Heart left ventricle (tissue), 13 donors: ENCODE data around the gene SH3RF3.

Experiments used
- POLR2A ChIP-seq, 2 donors: fragments of 450-650 bp; IDR thresholded peaks; one replicate each; pipeline ENCODE4 v1.6.1; 2017; ENCODE audit warnings: antibody characterized with exemption in 2 of 2, mild to moderate bottlenecking in 2 of 2, moderate library complexity in 2 of 2
- TF ChIP-seq, protein P1 (sequence below), 12 donors: fragments of 200-600 bp; sonication (generic) in 4 of 12; IDR thresholded peaks; one replicate each; pipeline versions ENCODE4 v1.5.0 to v1.8.0; 2018 to 2022; ENCODE audit warnings: antibody characterized with exemption in 12 of 12, mild to moderate bottlenecking in 5 of 12
- donor health status: ischemic (EF 13 %, LVEDD 7.1; RV severe dilation, severe dysfunction).
- donor health status: DM: no; HTN: yes; CAD: no.
- donor health status: DM: no; HTN: no; CAD: no.
- donor health status: ischemic (EF 25% LVEDD 6.9; RV normal size, moderate dysfunction).
- donor health status: ischemic (EF 25% LVEDD 5.7; RV mildly dilated, moderate dysfunction).
- donor health status: ischemic (EF 35%, LVEDD 5.7; RV mildly dilated, moderate dysfunction).
- donor health status: nonischemic (EF 11% LVEDD 7.7; RV severe dilation, severe dysfunction).
- donor health status: DM: yes; HTN: yes; CAD: no.
- donor health status: PGD.
- donor health status: ischemic (EF 29% LVEDD 5.4; RV normal size, mild dysfunction).
- donor health status: nonischemic (EF 23%, LVEDD 6.1; RV moderate dilation, normal function).

DNA sequence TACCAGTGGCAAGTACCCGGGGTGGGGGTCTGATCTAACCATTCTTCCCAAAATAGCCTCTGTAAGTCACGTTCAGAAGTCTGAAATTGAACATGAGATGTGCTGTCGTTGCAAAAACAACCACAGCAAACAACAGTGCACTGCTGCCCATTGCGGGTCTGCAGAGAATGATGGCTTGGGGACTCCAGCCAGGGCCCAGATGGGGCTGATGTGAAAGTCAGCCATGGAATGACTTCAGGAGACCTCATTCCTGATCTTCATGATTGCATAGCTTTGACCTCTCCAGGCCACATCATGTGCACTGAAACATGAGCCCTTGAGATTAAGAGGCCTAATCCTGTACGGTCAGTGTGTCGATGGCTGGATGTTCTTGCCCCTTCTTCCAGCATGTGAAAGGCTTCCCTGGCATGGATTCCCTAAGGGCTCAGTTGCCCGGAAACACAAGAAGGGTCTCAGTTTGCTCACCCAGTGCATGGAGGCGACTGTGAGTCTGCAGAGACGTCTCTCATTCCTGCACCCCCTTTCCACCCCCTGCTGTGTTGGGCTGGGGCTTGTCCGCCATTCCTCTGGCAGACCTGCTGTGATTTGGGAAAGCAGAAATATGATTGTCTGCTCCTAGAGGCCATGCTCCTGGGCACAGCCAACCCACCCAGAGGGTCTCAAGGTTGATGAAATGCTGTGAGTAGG is 293.2 kb downstream of the SH3RF3 start:
- TF ChIP-seq, protein P1, sequence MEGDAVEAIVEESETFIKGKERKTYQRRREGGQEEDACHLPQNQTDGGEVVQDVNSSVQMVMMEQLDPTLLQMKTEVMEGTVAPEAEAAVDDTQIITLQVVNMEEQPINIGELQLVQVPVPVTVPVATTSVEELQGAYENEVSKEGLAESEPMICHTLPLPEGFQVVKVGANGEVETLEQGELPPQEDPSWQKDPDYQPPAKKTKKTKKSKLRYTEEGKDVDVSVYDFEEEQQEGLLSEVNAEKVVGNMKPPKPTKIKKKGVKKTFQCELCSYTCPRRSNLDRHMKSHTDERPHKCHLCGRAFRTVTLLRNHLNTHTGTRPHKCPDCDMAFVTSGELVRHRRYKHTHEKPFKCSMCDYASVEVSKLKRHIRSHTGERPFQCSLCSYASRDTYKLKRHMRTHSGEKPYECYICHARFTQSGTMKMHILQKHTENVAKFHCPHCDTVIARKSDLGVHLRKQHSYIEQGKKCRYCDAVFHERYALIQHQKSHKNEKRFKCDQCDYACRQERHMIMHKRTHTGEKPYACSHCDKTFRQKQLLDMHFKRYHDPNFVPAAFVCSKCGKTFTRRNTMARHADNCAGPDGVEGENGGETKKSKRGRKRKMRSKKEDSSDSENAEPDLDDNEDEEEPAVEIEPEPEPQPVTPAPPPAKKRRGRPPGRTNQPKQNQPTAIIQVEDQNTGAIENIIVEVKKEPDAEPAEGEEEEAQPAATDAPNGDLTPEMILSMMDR (IDR thresholded peaks at IDR 0.05), result no peak
- no peak for TF ChIP-seq POLR2A (IDR thresholded peaks at IDR 0.05)
